Cardiac muscle cell (in vitro differentiated cells and primary cell): ENCODE data around the gene GABBR2. TPM values are rescaled to one million over a fixed set of nuclear protein-coding genes. Genes with fewer than 3 reads are reported as not detected.

ENCODE experiments used
- DNase-seq, 2 donors: peaks; one replicate each; pipeline versions ENCODE4 v3.0.0 to v3.0.0-alpha.2; 2010 to 2017; ENCODE audit warnings: low read depth in 1 of 2, low spot score in 1 of 2
- H3K27ac ChIP-seq: fragments of 200-600 bp; sonication (generic); 2 replicates; pipeline ENCODE4 v1.5.1; 2016
- H3K27me3 ChIP-seq: fragments of 200-600 bp; sonication (generic); 2 replicates; pipeline ENCODE4 v1.6.0; 2016; ENCODE audit warnings: control low read depth
- H3K36me3 ChIP-seq: fragments of 200-600 bp; sonication (generic); 2 replicates; pipeline ENCODE4 v1.5.1; 2016; ENCODE audit warnings: control low read depth
- H3K4me1 ChIP-seq: fragments of 200-600 bp; sonication (generic); 2 replicates; pipeline ENCODE4 v1.8.1; 2017; ENCODE audit warnings: low read depth, mild to moderate bottlenecking, mixed run types
- H3K4me3 ChIP-seq: fragments of 200-600 bp; sonication (generic); 2 replicates; pipeline ENCODE4 v1.5.1; 2016; ENCODE audit warnings: mild to moderate bottlenecking
- H3K9me3 ChIP-seq: fragments of 200-600 bp; sonication (generic); 2 replicates; pipeline ENCODE4 v1.5.1; 2017; ENCODE audit warnings: low read depth, mild to moderate bottlenecking, control low read depth
- polyA plus RNA-seq: library from polyadenylated mRNA; unstranded; fragments of >200 nt; fragmentation: Nextera tagmentation; extraction: Ambion mirVana; gene quantifications from 2 replicates; pipeline ENCODE4 v1.2.1, GENCODE V29; 2016
- total RNA-seq: library from RNA; depleted of rRNA; stranded (reverse); fragments of >200 nt; gene quantifications from 2 replicates; pipeline ENCODE4 v1.2.3, GENCODE V29; 2016
- TF ChIP-seq, protein P1 (sequence below): IDR thresholded peaks from 2 replicates; pipeline ENCODE4 v1.5.1; 2012; ENCODE audit warnings: low read depth, mild to moderate bottlenecking, low read length

GABBR2 gene
- total and polyA plus RNA-seq, 2 experiments from 2014 or later: 0.06 TPM; not detected in 1

DNA sequence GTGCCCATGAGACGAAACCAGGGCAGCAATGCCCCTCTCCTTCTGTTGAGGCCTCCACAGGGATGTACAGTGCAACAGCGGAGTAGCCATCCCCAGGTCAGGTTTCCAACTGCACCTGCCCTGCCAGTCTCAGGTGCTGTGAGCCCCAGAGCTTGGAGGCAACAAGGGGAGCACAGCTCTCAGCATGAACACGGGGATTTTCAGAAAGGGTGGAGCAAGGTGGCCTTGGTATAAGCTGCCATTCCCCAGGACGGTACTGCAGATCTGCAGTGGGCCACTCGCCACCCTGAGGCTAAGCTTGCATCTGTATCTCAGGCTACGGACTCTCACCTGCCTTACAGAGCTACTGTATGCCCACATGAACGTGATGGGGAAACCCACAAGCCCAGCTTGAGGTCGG is 103.6 kb downstream of the GABBR2 start:
- H3K27ac ChIP-seq: no peak overlapping the region
- H3K4me1 ChIP-seq: no peaks in the 10 kb centered on the region
- TF ChIP-seq, protein P1, sequence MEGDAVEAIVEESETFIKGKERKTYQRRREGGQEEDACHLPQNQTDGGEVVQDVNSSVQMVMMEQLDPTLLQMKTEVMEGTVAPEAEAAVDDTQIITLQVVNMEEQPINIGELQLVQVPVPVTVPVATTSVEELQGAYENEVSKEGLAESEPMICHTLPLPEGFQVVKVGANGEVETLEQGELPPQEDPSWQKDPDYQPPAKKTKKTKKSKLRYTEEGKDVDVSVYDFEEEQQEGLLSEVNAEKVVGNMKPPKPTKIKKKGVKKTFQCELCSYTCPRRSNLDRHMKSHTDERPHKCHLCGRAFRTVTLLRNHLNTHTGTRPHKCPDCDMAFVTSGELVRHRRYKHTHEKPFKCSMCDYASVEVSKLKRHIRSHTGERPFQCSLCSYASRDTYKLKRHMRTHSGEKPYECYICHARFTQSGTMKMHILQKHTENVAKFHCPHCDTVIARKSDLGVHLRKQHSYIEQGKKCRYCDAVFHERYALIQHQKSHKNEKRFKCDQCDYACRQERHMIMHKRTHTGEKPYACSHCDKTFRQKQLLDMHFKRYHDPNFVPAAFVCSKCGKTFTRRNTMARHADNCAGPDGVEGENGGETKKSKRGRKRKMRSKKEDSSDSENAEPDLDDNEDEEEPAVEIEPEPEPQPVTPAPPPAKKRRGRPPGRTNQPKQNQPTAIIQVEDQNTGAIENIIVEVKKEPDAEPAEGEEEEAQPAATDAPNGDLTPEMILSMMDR: no peak
- no peaks in the 10 kb centered on the region for H3K27me3 ChIP-seq
- no peak for DNase-seq
- H3K4me3 ChIP-seq: no peak overlapping the region
- H3K36me3 ChIP-seq: no peaks in the 10 kb centered on the region
- no peaks in the 10 kb centered on the region for H3K9me3 ChIP-seq

DNA sequence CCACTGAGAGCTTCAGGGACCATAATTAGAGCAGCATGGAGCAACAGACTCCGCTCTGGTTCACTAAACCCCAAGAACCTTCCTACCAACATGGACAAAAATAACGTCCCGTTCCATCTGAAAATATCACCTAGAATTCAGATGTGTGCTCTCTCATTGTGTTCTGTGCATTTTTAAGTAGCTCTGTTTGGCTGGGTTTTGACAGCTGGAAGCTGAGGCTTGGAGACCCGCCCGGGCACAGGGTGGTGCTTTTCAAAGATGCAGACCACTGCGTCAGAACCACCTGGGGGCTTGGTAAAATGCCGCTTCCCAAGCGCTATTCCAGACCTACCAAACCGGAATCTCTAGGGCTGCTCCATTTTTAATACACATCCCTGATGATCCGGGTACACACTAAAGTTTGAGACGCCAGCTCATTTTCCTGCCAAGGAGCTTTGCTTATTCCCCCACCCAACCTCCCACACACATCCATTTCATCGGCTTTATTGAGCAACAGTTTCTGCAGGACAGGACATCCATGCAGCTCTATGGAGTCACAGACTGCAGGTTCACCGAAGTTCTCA is 104.8 kb downstream of the GABBR2 start:
- H3K27me3 ChIP-seq: no peaks in the 10 kb centered on the region
- H3K36me3 ChIP-seq: no peaks in the 10 kb centered on the region
- TF ChIP-seq, protein P1: no peak
- no peaks in the 10 kb centered on the region for H3K4me1 ChIP-seq
- DNase-seq: peak in 1 of 2 donors; percentile 85
- H3K27ac ChIP-seq: no peak overlapping the region
- H3K4me3 ChIP-seq: no peak overlapping the region
- no peaks in the 10 kb centered on the region for H3K9me3 ChIP-seq

DNA sequence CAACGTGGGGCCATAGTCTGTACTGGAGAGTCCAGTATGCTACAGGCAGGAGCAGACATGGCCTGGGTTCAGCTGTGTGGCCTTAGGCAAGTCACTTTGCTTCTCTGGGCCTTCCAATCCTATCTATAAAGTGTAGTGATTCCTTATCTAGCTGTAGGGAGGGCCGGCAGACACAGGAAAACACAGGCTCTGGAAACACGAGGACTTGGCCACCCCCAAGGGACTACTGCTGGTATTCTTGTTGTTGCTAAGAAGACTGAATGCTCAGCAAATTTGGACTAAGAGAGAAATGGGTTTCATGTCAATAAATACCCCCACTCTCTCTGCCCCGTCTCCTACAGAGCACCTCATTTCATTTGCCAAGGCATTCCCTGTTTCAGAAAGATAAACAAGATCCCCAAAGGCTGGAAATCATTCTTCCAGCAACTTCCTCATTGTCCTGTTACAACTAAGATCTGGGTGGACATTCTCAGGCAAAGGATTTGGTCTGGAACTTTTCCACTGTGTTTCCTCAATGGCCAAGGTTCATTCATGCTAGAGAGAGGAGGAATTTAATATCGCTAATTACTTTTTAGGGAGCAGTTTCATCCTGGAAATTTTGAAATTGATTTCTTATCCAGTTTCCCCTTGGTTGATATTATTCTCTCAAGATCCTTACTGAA is 105.8 kb downstream of the GABBR2 start:
- Histone ChIP-seq H3K4me3 (no peak overlapping the region), H3K27ac (no peak overlapping the region), H3K27me3 (no peaks in the 10 kb centered on the region), H3K9me3 (no peaks in the 10 kb centered on the region), H3K4me1 (no peaks in the 10 kb centered on the region), H3K36me3 (no peaks in the 10 kb centered on the region)
- DNase-seq: peak in 1 of 2 donors; percentile 50
- TF ChIP-seq, protein P1: no peak

DNA sequence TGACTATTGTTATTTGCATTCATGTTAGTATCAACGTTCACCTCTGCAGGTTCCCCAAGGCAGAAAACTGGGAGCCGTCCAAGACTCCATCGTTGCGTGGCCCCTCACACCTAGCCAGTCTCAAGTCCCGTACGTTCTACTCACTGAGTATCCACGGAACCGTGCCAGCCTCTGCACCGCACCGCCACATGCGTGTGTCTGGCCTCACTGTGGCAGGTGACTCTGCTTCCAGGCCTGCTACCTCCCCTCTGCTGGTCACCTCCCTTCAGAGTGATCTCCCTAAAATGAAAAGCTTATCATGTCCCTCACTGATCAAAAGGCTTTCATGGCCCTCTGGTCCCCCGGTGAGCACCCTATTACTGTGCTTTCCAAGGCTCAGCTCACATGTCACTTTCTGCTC is 108.1 kb downstream of the GABBR2 start:
- Histone ChIP-seq H3K4me1 (no peaks in the 10 kb centered on the region), H3K27ac (no peak overlapping the region), H3K9me3 (no peaks in the 10 kb centered on the region), H3K36me3 (no peaks in the 10 kb centered on the region), H3K4me3 (no peak overlapping the region), H3K27me3 (no peaks in the 10 kb centered on the region)
- TF ChIP-seq, protein P1: no peak
- no peak for DNase-seq

DNA sequence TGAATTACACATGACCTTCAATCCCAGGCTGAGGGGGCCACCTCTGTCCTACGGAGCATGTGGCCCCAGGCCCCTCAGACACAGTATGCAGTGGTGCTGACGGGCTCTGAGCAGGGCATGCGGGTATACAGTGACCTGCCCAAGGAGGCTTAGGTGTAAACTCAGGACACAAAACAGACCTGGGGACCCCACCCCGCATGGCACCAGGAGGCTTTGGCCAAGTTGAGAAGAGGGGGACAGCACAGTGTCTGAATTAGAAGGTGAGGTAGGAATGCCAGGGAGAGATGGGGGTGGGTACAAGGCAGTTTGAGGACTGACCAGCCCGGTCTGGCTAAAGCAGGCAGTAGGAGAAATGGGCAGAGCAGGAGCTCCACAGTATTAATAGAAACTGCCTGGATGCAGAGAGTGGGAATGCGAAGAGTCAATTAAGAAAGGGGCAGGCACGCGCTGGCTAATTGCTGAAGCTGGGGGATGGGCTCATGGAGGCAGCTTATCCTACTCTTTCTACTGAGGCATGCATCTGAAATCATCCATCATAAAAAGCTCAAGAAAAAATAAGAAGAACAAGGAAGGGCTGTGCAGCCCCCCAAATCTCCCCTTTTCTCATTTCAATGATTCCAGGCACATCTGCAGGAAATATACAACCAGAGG is 109.0 kb downstream of the GABBR2 start:
- H3K27me3 ChIP-seq: no peaks in the 10 kb centered on the region
- TF ChIP-seq, protein P1: no peak
- H3K27ac ChIP-seq: no peak overlapping the region
- no peaks in the 10 kb centered on the region for H3K36me3 ChIP-seq
- DNase-seq: no peak
- no peak overlapping the region for H3K4me3 ChIP-seq
- no peaks in the 10 kb centered on the region for H3K4me1 ChIP-seq
- H3K9me3 ChIP-seq: no peaks in the 10 kb centered on the region
